IMR-90 (cell line): Measurements from ENCODE around the gene TP53BP1. TPM values are rescaled to one million over a fixed set of nuclear protein-coding genes. Genes with fewer than 3 reads are reported as not detected.

Experiments used
- ATAC-seq: fragments of 200-7000 bp; cut with Tn5 transposase; 2 replicates; pipeline ENCODE4 v1.9.1; 2020; ENCODE audit warnings: low read depth, mild to moderate bottlenecking, moderate library complexity
- BruUV-seq: library from RNA; stranded (reverse); fragments of 400-500 nt; replicated peaks from 2 replicates; lab custom pipeline; 2021; lab: Mats Ljungman, UMichigan
- CTCF ChIA-PET: fragments of 300-600 bp; formaldehyde crosslinking; extraction: SDS; loops from one replicate; lab custom pipeline; 2021; ENCODE audit warnings: antibody characterized with exemption; lab: Yijun Ruan, JAX
- POLR2A ChIA-PET: fragments of 300-600 bp; sonication (Branson Sonifier 250); formaldehyde crosslinking; loops from one replicate; lab custom pipeline; 2022; ENCODE audit warnings: antibody characterized with exemption; ENCODE audit not compliant: unreplicated experiment; lab: Charles Lee
- DNase-seq: peaks from one replicate; pipeline ENCODE4 v3.0.0; 2013
- H2AFZ ChIP-seq: replicated peaks from 2 replicates; pipeline ENCODE3; 2013; ENCODE audit warnings: low read length, mild to moderate bottlenecking; ENCODE audit not compliant: poor library complexity
- H2AK5ac ChIP-seq: 2 replicates; pipeline ENCODE4 v1.6.1; 2013; ENCODE audit warnings: low read depth, low read length, inconsistent platforms
- H2AK9ac ChIP-seq: replicated peaks from 2 replicates; pipeline ENCODE3; 2013; ENCODE audit warnings: mild to moderate bottlenecking, low read depth, low read length, moderate library complexity; ENCODE audit not compliant: poor library complexity
- H2BK120ac ChIP-seq: 2 replicates; pipeline ENCODE4 v1.6.1; 2013; ENCODE audit warnings: low read depth, low read length, inconsistent platforms
- H2BK15ac ChIP-seq: 3 replicates; pipeline ENCODE4 v1.6.1; 2013; ENCODE audit warnings: low read depth, low read length, inconsistent platforms
- H2BK20ac ChIP-seq: 2 replicates; pipeline ENCODE4 v1.6.1; 2013; ENCODE audit warnings: low read depth, mild to moderate bottlenecking, inconsistent platforms, low read length, moderate library complexity
- H2BK5ac ChIP-seq: 2 replicates; pipeline ENCODE4 v1.6.1; 2013; ENCODE audit warnings: mild to moderate bottlenecking, low read depth, low read length, inconsistent platforms; ENCODE audit not compliant: poor library complexity, severe bottlenecking
- H3K14ac ChIP-seq: replicated peaks from 2 replicates; pipeline ENCODE4 v1.6.1; 2013; ENCODE audit warnings: low read depth, low read length, inconsistent platforms
- H3K18ac ChIP-seq: 2 replicates; pipeline ENCODE4 v1.6.1; 2013; ENCODE audit warnings: low read depth, low read length, control low read depth
- H3K23ac ChIP-seq: 2 replicates; pipeline ENCODE4 v1.6.1; 2013; ENCODE audit warnings: low read depth, low read length, inconsistent platforms
- H3K27ac ChIP-seq: 2 replicates; pipeline ENCODE4 v1.5.1; 2013; ENCODE audit warnings: mild to moderate bottlenecking, control low read depth, low read length; ENCODE audit not compliant: insufficient read depth
- H3K27me3 ChIP-seq: 2 replicates; pipeline ENCODE4 v1.6.1; 2013; ENCODE audit warnings: low read length; ENCODE audit not compliant: control insufficient read depth, insufficient read depth
- H3K36me3 ChIP-seq: 2 replicates; pipeline ENCODE4 v1.6.1; 2013; ENCODE audit warnings: low read length, mixed read lengths; ENCODE audit not compliant: control insufficient read depth, insufficient read depth
- H3K4ac ChIP-seq: 2 replicates; pipeline ENCODE4 v1.6.1; 2013; ENCODE audit warnings: low read depth, low read length, inconsistent platforms
- H3K4me1 ChIP-seq: 2 replicates; pipeline ENCODE4 v1.6.1; 2013; ENCODE audit warnings: low read length, mixed read lengths; ENCODE audit not compliant: control insufficient read depth, insufficient read depth
- H3K4me2 ChIP-seq: 2 replicates; pipeline ENCODE4 v1.6.1; 2013; ENCODE audit warnings: low read depth, mild to moderate bottlenecking, control low read depth, low read length, moderate library complexity
- H3K4me3 ChIP-seq: 2 replicates; pipeline ENCODE4 v1.5.1; 2013; ENCODE audit warnings: low read depth, mild to moderate bottlenecking, control low read depth, low read length, moderate library complexity; ENCODE audit not compliant: insufficient read depth
- H3K56ac ChIP-seq: 2 replicates; pipeline ENCODE4 v1.6.1; 2013; ENCODE audit warnings: low read length, inconsistent platforms; ENCODE audit not compliant: insufficient read depth; ENCODE audit errors: extremely low read depth
- H3K79me1 ChIP-seq, 2 experiments: 2 replicates each; pipeline ENCODE4 v1.6.1; 2013; ENCODE audit warnings: low read length in 2 of 2, inconsistent platforms in 1 of 2, low read depth in 1 of 2
- H3K9ac ChIP-seq: 2 replicates; pipeline ENCODE4 v1.6.1; 2013; ENCODE audit warnings: low read depth, low read length, control low read depth
- H3K9me1 ChIP-seq: 2 replicates; pipeline ENCODE4 v1.6.1; 2013; ENCODE audit warnings: low read length, inconsistent platforms; ENCODE audit not compliant: insufficient read depth
- H3K9me3 ChIP-seq: 2 replicates; pipeline ENCODE4 v1.6.1; 2013; ENCODE audit warnings: low read length; ENCODE audit not compliant: control insufficient read depth, insufficient read depth
- H4K20me1 ChIP-seq: 2 replicates; pipeline ENCODE4 v1.6.1; 2013; ENCODE audit warnings: low read length, inconsistent platforms; ENCODE audit not compliant: insufficient read depth
- H4K5ac ChIP-seq: 2 replicates; pipeline ENCODE4 v1.6.1; 2013; ENCODE audit warnings: mild to moderate bottlenecking, low read depth, low read length, control low read depth
- H4K8ac ChIP-seq, 2 experiments: 2 replicates each; pipeline ENCODE4 v1.6.1; 2013; ENCODE audit warnings: low read depth in 2 of 2, low read length in 2 of 2, control low read depth in 1 of 2, inconsistent platforms in 1 of 2
- H4K91ac ChIP-seq: 2 replicates; pipeline ENCODE4 v1.6.1; 2013; ENCODE audit warnings: low read depth, low read length, inconsistent platforms; ENCODE audit not compliant: insufficient read depth
- BHLHE40 ChIP-seq: fragments of 150-350 bp; IDR thresholded peaks from 2 replicates; pipeline ENCODE4 v1.6.1; 2016; ENCODE audit warnings: mild to moderate bottlenecking, low read depth, low read length
- CHD1 ChIP-seq: IDR thresholded peaks from 2 replicates; pipeline ENCODE4 v1.6.1; 2012; ENCODE audit warnings: low read depth, low read length, improper control_type of control experiment
- CTCF ChIP-seq: conservative IDR thresholded peaks from 2 replicates; pipeline ENCODE4 v1.5.1; 2012; ENCODE audit warnings: mild to moderate bottlenecking, low read depth, low read length, improper control_type of control experiment
- MAFK ChIP-seq: IDR thresholded peaks from 2 replicates; pipeline ENCODE4 v1.6.1; 2012; ENCODE audit warnings: low read depth, low read length, improper control_type of control experiment
- MXI1 ChIP-seq: IDR thresholded peaks from 2 replicates; pipeline ENCODE4 v1.6.1; 2012; ENCODE audit warnings: low read depth, mild to moderate bottlenecking, low read length, moderate library complexity, borderline replicate concordance
- NFE2L2 ChIP-seq: fragments of 150-350 bp; IDR thresholded peaks from 2 replicates; pipeline ENCODE4 v1.6.1; 2016; ENCODE audit warnings: low read depth, mild to moderate bottlenecking, low read length
- RAD21 ChIP-seq: IDR thresholded peaks from 2 replicates; pipeline ENCODE4 v1.6.1; 2012; ENCODE audit warnings: low read length, improper control_type of control experiment
- RCOR1 ChIP-seq: IDR thresholded peaks from 2 replicates; pipeline ENCODE4 v1.6.1; 2012; ENCODE audit warnings: mild to moderate bottlenecking, low read length, improper control_type of control experiment; ENCODE audit not compliant: insufficient replicate concordance
- USF2 ChIP-seq: fragments of 150-350 bp; IDR thresholded peaks from 2 replicates; pipeline ENCODE4 v1.6.1; 2017; ENCODE audit warnings: mild to moderate bottlenecking, antibody characterized with exemption, low read length, low read depth
- WGBS, 2 experiments: methylation state at CpG; one replicate each; pipeline versions ENCODE4 v1.1.5 to v1.1.7; 2013; ENCODE audit warnings: missing lambda C conversion rate in 2 of 2; ENCODE audit not compliant: insufficient read length in 1 of 2; ENCODE audit errors: extremely low coverage in 2 of 2; 5-methylcytosine and 5-hydroxymethylcytosine counted together
- dilution Hi-C: fragments of 300-500 bp; cut with HindIII; formaldehyde crosslinking; loops from one replicate; pipeline ENCODE4 v1.14.3; 2018; ENCODE audit warnings: low sequenced_read_pairs; ENCODE audit not compliant: unreplicated experiment
- in situ Hi-C: fragments of 300-500 bp; cut with MboI; formaldehyde crosslinking; loops from 3 replicates; pipeline ENCODE4 v1.14.3; 2019; ENCODE audit warnings: low sequenced_read_pairs, inconsistent platforms, mixed read lengths
- intact Hi-C: fragments of 100-400 bp; cut with micrococcal nuclease; formaldehyde crosslinking; loops from 2 replicates; pipeline ENCODE4 v1.10.0; 2022
- polyA plus RNA-seq, 3 experiments: library from polyadenylated mRNA; depleted of rRNA; stranded (reverse); fragments of >200 nt; gene quantifications; 2 replicates each; pipeline ENCODE4 v1.2.3, GENCODE V29; 2012; ENCODE audit warnings: low replicate concordance in 1 of 3
- total RNA-seq: library from RNA; depleted of rRNA; stranded (reverse); fragments of >200 nt; gene quantifications from 2 replicates; pipeline ENCODE4 v1.2.3, GENCODE V29; 2012

The TP53BP1 gene
- total and polyA plus RNA-seq, 2 of the 4 experiments (the other 2 are of a cell fraction), result 36.3 to 64.5 TPM

- Histone ChIP-seq H3K23ac (no peak overlapping the region), H4K20me1 (no peaks in the 10 kb centered on the region), H3K27me3 (no peaks in the 10 kb centered on the region), H2AFZ (no peak overlapping the region), H3K18ac (no peak overlapping the region), H3K79me1 (peaks cover 5 to 9% of the 10 kb centered on the region in 2 experiments; a peak in 3 of 4 replicates), H2BK20ac (no peak overlapping the region), H2BK120ac (no peak overlapping the region), H3K36me3 (peaks cover 49% of the 10 kb centered on the region), H3K4me2 (no peak overlapping the region), H4K8ac (no peak overlapping the region), H3K9me1 (no peaks in the 10 kb centered on the region), H3K4me1 (no peaks in the 10 kb centered on the region), H3K9me3 (peaks cover 52% of the 10 kb centered on the region), H3K4me3 (no peak overlapping the region), H4K91ac (no peak overlapping the region), H2BK15ac (no peak overlapping the region), H4K5ac (no peak overlapping the region), H3K27ac (no peak overlapping the region), H2BK5ac (no peak overlapping the region), H2AK5ac (no peak overlapping the region), H3K9ac (no peak overlapping the region), H2AK9ac (no peak overlapping the region), H3K14ac (no peak overlapping the region), H3K56ac (no peak overlapping the region), H3K4ac (no peak overlapping the region)
- TF ChIP-seq MXI1 (no peak), BHLHE40 (no peak), USF2 (no peak), CTCF (no peak), RCOR1 (no peak), NFE2L2 (no peak), MAFK (no peak), RAD21 (no peak), CHD1 (no peak)
- WGBS, 2 experiments, result no CpG with 5 or more reads among the region's 4 CpGs
- intact Hi-C loops, result no loop called here
- dilution Hi-C loops, result no loop called here
- in situ Hi-C loops, result no loop called here
- ATAC-seq (no peak), DNase-seq (no peak)
- ChIA-PET POLR2A (no interaction called here), CTCF (no interaction called here)
- BruUV-seq, result no TSS peak
Observed at GRCh38 chr15:43360821-43361220, 132.1 kb downstream of the TP53BP1 start.
